RWPE2 (cell line): ENCODE data around the gene VPS52.

ENCODE experiments used
- ATAC-seq: fragments of 200-7000 bp; cut with Tn5 transposase; 3 replicates; pipeline ENCODE4 v1.9.1; 2021; ENCODE audit warnings: low read depth
- DNase-seq: peaks from one replicate; pipeline ENCODE4 v3.0.0-alpha.2; 2020; ENCODE audit warnings: low spot score
- H3K27ac ChIP-seq: fragments of 450-650 bp; 2 replicates; pipeline ENCODE4 v1.5.1; 2017; ENCODE audit warnings: mild to moderate bottlenecking; ENCODE audit not compliant: poor library complexity, severe bottlenecking
- H3K27me3 ChIP-seq: fragments of 250-450 bp; sonication (Bioruptor Pico); 2 replicates; pipeline ENCODE4 v1.5.1; 2021; ENCODE audit warnings: mild to moderate bottlenecking, moderate library complexity; ENCODE audit not compliant: insufficient read depth, poor library complexity, severe bottlenecking
- H3K36me3 ChIP-seq: fragments of 250-450 bp; sonication (Bioruptor Pico); 2 replicates; pipeline ENCODE4 v1.5.1; 2020; ENCODE audit warnings: low read depth, mild to moderate bottlenecking, moderate library complexity
- H3K4me1 ChIP-seq: fragments of 250-450 bp; sonication (Bioruptor Pico); 2 replicates; pipeline ENCODE4 v1.5.1; 2021; ENCODE audit warnings: mild to moderate bottlenecking, moderate library complexity; ENCODE audit not compliant: insufficient read depth, poor library complexity, severe bottlenecking
- H3K4me3 ChIP-seq: fragments of 250-450 bp; sonication (Bioruptor Pico); 2 replicates; pipeline ENCODE4 v1.5.1; 2021; ENCODE audit warnings: mild to moderate bottlenecking, moderate library complexity; ENCODE audit not compliant: severe bottlenecking
- H3K9me3 ChIP-seq: fragments of 250-450 bp; sonication (Bioruptor Pico); 2 replicates; pipeline ENCODE4 v1.5.1; 2021; ENCODE audit warnings: mild to moderate bottlenecking, moderate library complexity; ENCODE audit not compliant: severe bottlenecking
- CTCF ChIP-seq: fragments of 450-650 bp; IDR thresholded peaks from one replicate; pipeline ENCODE4 v1.5.1; 2017; ENCODE audit warnings: mild to moderate bottlenecking, moderate library complexity; ENCODE audit not compliant: poor library complexity, severe bottlenecking

Gene VPS52

GRCh38 chr6:33315793-33316602, 44.3 kb upstream of the VPS52 start:
- H3K27me3 ChIP-seq: no peaks in the 10 kb centered on the region
- H3K27ac ChIP-seq: no peak overlapping the region
- H3K9me3 ChIP-seq: no peaks in the 10 kb centered on the region
- ATAC-seq (no peak), DNase-seq (no peak)
- peaks cover 21% of the 10 kb centered on the region for H3K4me1 ChIP-seq
- no peak for TF ChIP-seq CTCF
- peaks cover 43% of the 10 kb centered on the region for H3K36me3 ChIP-seq
- H3K4me3 ChIP-seq: no peak overlapping the region

GRCh38 chr6:33314943-33315792, 43.5 kb upstream of the VPS52 start:
- Histone ChIP-seq H3K9me3 (no peaks in the 10 kb centered on the region), H3K4me3 (peak overlapping the region; percentile 69), H3K27ac (peak overlapping the region; percentile 87), H3K27me3 (no peaks in the 10 kb centered on the region), H3K36me3 (peaks cover 40% of the 10 kb centered on the region), H3K4me1 (peaks cover 13% of the 10 kb centered on the region)
- no peak for ATAC-seq
- no peak for DNase-seq
- TF ChIP-seq CTCF: no peak

GRCh38 chr6:33314515-33314942, 42.9 kb upstream of the VPS52 start:
- Histone ChIP-seq H3K4me3 (peak overlapping the region; percentile 69), H3K4me1 (peaks cover 10% of the 10 kb centered on the region), H3K27me3 (no peaks in the 10 kb centered on the region), H3K27ac (peak overlapping the region; percentile 87), H3K36me3 (peaks cover 39% of the 10 kb centered on the region), H3K9me3 (no peaks in the 10 kb centered on the region)
- ATAC-seq: peak; percentile 11; the same call in 2 of the 3 replicates
- DNase-seq: no peak
- TF ChIP-seq CTCF: no peak

- DNase-seq: no peak
- Histone ChIP-seq H3K36me3 (peaks cover 33% of the 10 kb centered on the region), H3K27ac (peak within 1 kb of the TSS; percentile 87), H3K9me3 (no peaks in the 10 kb centered on the region), H3K4me1 (peaks cover 10% of the 10 kb centered on the region), H3K4me3 (peak within 1 kb of the TSS; percentile 69), H3K27me3 (no peaks in the 10 kb centered on the region)
- no peak for TF ChIP-seq CTCF
- peak; percentile 16 for ATAC-seq
These were observed 42.2 kb upstream of the VPS52 start, which contains the start of gene TAPBP for GRCh38 chr6:33313709-33314514. Gene TAPBP (minus strand): TSS chr6:33314078. CDS start chr6:33314041, 37 bp downstream.
